Glomerular endothelial cell (primary cell): ENCODE data around the gene TMEM171. TPM values are rescaled to one million over a fixed set of nuclear protein-coding genes. Genes with fewer than 3 reads are reported as not detected.

Experiments
- DNase-seq: peaks from one replicate; pipeline ENCODE4 v3.0.0-alpha.2; 2011; ENCODE audit warnings: low read depth, low spot score; ENCODE audit errors: extremely low read depth
- total RNA-seq: library from RNA; depleted of rRNA; stranded (reverse); fragments of >200 nt; gene quantifications from 2 replicates; pipeline ENCODE4 v1.2.3, GENCODE V29; 2015

Gene TMEM171, protein sequence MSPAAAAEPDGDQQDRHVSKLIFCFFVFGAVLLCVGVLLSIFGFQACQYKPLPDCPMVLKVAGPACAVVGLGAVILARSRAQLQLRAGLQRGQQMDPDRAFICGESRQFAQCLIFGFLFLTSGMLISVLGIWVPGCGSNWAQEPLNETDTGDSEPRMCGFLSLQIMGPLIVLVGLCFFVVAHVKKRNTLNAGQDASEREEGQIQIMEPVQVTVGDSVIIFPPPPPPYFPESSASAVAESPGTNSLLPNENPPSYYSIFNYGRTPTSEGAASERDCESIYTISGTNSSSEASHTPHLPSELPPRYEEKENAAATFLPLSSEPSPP
- total RNA-seq = 1.7 and 2.3 TPM in 2 replicates

DNA sequence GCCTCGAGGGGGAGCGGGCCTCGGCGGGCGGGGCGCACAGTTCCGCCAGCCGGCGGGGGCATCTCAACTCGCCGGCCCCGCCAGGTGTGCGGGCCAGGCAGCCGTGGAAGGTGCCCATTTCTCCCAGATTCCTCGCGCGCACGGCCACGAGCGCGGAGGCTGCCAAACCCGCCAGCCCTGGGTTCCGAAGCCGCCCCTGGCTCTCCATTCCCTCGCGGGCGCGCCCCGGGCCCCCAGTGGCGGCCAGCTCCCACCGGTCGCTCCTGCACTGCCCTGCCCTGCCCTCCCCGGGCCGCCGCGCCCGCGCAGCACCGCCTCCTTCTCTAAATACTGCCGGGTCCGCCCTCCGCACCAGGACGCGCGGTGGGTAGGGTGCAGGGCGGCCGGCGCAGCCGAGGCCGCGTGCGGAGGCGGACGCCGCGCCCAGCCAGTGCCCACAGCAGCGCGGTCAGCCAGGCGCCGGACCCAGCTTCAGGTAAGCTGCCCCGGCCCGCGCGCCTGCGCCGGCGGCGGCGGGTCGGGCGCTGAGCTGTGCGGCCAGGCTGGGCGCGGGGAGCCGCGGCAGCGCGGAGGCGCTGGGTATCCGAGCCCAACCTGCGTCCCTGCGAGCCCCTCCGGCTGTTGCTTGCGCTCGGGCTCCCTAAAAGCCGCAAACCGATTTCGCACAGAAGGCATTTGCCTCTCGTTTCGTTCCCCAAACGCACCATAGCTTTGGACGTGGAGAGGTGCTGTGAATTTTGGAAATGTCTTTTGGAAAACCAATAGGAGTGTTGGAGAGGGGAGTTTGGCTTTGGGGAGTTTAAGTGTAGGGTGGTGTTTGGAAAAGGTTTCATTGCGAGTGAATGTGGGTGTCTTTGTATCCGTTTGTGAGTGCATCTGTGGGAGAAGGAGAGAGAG is at the start of gene TMEM171:
Gene TMEM171 (plus strand): TSS at position 354 of the 897 bp plus-strand sequence. CDS start 2,799 bp downstream, outside the sequence.
- no peak for DNase-seq

DNA sequence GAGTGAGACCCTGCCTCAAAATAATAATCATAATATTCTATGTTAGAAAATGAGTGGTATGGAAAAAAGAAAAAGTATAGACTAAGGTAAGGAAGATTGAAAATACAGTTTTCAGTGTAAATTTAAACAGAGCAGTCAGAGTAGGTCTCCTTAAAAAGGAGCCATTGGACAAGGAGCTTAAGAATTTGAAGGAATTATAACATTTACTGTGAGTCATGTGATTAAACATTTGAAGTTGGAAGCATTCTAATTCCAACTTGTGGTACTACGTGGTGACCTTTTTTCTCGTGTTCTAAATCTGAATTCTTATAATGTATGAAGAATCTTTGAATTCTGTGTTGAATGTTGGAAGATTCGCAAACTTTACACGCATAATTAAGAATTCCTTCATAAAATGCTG is 39.3 kb upstream of the TMEM171 start:
- DNase-seq = no peak

DNA sequence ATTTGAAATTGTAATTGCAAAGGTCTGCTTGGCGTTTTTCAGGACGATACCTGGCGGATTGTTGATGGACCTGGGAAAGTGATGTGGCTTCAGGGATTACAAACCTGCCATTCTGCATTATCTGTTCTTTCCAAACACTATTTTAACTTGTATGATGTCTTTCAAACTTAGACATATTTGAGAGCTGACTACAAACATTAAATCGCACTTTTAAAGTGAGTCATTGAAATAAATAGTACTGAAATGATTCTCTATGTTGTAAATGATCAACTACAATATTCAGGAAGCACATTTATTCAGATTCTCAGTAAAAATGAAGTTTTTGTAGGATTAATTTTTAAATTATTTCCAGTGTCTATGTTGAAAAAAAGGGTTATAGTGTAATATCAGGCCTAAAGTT is 32.3 kb upstream of the TMEM171 start:
- no peak for DNase-seq

DNA sequence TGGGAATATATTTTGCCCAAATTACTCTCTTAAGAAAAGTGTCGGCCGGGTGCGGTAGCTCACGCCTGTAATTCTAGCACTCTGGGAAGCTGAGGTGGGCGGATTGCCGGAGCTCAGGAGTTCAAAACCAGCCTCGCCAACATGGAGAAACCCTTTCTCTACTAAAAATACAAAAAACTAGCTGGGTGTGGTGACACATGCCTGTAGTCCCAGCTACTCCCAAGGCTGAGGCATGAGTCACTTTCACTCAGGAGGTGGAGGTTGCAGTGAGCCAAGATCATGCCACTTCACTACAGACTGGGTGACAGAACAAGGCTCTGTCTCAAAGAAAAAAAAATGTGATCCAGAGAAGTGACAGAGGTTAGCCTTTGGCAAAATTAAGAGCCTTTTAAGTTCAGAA is 26.4 kb upstream of the TMEM171 start:
- no peak for DNase-seq

DNA sequence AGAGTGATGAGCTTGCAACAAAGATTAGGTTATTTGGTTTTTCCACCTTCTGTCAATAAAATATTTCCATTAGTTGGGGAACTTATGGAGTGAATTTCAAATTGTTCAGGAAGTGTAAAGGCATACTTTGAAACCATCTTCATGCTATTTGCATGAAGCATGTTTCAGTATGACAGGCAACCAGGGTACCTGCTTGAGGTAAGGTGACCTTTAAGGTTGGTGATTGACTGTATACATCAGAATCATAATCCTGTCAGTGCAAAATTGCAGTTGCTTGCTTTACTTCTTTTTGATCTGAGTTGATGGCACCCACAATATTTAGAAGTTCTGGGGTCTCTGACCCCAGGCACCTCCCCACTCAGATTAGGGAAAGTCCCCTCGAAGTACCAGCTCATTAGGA is 26.0 kb upstream of the TMEM171 start:
- DNase-seq = no peak

DNA sequence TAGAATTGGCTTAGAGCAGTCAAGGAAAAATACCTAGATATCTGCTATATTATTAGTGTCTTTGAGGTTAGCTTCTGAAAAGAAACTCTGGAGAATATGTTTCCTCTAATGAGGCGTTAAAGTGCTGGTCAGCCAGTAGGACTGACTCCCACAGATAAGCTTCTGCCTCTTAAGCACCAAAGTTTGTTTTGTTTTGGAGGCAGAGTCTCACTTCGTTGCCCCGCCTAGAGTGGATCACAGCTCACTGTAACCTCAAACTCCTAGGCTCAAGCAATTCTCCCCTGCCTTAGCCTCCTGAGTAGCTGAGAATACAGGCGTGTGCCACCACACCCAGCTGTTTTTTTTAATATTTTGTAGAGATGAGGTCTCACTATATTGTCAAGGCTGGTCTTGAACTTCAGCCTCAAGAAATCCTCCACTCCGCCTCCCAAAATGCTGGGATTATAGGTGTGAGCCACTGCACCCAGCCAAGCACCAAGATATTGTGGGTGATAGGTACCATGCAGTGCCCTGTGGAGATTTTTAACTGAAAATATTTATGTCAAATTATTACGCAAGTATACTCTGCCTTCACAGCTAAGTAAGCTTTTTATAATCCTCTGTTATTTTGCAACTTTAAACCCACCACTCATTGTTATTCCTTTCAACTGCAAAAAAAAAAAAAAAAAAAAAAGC is 24.7 kb upstream of the TMEM171 start:
- no peak for DNase-seq

DNA sequence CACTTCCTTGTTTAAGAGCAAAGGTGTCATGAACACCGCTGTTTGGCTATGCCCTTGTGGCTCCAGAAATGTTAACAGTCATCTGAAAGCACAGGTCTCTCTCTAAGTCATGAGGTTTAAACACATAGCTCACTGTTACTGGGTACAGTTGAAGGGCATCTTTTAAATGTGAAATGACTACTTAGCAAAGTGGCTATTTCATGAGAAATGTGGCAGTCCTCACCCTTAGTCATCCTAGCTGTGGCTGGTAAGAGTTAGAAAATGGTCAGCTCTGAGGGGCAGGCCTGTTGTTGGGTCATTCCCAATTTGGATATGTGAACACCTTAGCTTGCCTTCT is 24.2 kb upstream of the TMEM171 start:
- no peak for DNase-seq

DNA sequence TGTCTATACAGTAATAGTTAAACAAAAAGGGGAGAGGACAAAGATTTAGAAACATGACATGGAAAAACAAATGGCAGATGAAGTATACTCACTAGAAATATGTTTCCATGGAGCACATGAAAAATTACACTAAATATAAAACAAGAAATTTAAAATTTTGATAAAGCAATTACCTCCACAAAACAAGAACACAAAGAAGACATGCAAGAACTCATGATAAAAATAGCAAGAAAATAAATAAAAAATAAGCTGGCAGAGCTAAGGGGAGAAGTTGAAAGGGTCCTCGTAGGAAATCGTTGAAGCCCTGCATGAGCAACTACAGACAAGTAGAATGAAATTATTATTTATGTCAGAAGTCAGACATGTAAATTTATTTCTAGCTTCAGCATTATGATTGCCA is 22.6 kb upstream of the TMEM171 start:
- no peak for DNase-seq

DNA sequence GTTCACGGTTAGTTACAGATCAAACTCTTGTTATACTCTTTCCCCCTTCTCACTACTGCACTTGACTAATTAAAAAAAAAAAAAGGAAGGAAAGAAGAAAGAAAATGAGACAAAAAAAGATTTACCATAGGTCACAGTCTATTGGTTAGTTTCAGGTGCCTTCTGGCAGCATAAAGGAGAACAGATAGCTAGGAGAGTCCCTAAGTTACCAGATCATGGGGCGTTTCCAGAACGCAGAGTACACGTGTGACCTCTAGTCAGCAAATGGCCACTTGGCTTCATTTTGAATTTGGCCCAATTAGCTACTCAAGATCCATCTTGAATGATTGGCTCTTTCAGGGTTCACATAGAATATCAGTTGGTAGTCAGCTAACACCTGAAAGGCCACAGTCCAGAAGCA is 20.3 kb upstream of the TMEM171 start:
- no peak for DNase-seq

DNA sequence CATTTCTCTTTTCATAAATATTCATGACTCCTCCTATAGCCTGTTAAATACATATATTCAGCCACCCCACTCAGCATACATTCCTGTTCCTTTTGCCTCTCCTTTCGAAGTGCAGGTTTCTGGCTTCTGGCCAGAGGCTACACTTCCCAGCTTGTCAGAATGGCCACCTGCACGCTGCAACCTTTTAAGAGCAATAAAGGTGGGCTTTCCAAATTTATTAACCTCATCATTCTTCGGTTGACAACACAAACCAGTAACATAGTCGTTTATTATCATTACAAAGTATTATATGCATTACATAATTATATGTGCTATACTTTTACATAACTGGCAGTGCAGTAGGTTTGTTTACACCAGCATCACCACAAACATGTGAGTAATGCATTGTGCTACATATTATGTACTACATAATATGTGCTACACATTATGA is 16.5 kb upstream of the TMEM171 start:
- DNase-seq = no peak

DNA sequence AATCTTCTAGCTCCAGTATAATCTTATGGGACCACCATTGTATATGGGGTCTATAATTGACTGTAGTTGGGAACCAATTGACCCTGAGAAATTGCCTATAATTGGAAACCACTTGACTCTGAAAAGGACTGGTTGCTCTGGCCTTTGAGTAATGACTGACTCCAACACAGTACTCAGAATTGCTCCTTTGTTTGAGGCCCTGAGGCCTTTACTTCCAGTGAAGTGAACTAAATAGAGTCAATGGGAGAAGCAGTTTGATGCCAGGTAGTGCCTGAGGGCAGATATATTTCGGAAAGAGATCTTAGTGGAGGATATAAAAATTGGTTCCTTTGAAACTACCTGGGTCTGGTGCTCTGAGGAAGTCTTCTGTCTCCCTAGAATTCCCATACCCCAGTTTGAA is 16.0 kb upstream of the TMEM171 start:
- no peak for DNase-seq

DNA sequence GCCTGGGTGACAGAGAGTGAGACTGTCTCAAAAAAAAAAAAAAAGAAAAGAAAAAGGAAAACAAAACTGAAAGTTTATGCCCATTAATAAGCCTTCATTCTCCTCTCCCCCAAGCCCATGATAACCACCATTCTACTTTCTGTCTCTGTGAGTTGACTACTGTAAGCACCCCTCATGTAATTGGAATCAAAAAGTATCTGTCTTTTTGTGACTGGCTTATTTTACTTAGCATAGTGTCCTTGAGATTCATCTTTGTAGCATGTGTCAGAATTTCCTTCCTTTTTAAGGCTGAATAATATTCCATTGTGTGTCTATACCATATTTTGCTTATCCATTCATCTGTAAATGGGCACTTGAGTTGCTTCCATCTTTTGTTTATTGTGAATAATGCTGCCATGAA is 14.0 kb upstream of the TMEM171 start:
- no peak for DNase-seq

DNA sequence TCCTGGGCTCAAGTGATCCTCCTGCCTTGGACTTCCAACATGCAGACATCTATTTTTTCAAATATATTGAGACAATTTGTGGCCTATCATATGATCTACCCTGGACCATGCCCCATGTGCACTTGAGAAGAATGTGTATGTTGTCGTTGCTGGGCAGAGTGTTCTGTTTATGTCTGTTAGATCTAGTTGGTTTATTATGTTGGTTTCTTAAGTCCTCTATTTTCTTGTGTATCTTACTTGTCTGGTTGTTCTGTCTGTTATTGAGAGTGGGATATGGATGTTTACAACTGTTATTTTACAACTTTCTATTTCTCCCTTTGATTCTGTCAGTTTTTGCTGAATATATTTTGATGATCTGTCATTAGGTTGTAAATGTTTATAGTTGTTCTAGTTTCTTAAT is 10.2 kb upstream of the TMEM171 start:
- DNase-seq = no peak

DNA sequence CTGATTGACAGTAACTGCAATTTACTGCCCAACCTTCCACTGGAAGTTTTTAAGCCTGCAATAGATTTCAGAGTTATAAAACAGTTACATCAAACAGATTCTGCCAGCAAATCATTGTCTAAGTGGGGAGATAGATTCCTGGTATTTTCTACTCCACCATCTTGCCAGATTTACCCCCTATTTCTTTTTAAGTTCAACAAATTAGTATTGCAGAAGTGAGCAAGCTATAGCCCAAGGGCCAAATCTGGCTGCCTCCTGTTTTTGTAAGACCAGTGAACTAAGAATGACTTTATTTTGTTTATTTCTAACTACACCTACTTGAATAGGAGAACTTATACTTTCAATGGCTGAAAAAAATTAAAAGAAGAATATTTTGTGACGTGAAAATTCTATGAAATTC is 8.8 kb upstream of the TMEM171 start:
- DNase-seq = no peak

DNA sequence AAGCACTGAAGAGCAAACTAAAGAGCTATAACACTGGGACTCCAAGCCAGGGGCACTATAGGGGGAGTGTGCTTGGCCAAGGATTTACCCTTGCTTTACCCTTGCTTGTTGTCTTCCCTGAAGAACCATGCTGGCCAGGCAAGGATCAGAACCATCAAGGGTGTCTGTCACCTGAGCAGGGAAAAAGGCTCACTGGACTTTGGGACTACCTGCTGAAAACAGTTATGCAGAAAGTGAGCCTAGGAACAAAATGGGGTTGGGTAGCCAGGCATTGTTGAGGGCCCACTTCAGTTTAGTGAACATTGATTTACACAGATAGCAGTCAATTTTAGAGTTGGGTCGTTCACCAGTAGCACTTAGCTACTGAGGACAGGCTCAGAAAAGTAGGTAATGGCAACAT is 8.0 kb upstream of the TMEM171 start:
- DNase-seq = no peak

DNA sequence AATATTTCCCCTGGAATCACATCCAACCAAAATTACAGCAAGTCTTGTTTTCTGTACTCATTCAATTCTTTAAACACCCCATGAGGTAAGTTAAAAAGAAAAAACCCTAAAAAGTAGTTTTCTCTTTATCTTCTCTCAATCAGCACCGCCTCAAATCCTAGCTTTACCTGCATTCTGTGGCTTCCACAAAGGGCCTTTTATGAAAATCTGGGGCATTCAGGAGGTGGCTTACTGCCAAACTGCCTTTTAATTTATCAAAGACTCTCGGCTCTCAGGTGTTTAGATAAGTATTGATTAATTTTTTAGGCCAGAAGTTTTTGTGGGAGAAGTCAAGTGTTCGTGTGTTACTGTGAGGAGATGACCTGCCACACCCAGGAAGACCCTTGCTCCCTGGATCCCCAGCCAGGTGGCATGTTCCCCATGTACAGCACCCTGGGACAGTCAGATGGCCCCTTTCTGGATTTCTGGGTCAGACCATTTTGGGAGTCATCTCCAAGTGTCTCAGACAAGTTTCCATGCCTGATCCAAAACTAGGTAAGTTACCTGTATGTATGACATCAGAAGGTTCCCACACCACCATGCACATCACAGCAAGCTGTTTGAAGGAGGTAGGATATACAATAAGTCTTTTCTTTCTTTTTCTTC is 6.2 kb upstream of the TMEM171 start:
- no peak for DNase-seq

DNA sequence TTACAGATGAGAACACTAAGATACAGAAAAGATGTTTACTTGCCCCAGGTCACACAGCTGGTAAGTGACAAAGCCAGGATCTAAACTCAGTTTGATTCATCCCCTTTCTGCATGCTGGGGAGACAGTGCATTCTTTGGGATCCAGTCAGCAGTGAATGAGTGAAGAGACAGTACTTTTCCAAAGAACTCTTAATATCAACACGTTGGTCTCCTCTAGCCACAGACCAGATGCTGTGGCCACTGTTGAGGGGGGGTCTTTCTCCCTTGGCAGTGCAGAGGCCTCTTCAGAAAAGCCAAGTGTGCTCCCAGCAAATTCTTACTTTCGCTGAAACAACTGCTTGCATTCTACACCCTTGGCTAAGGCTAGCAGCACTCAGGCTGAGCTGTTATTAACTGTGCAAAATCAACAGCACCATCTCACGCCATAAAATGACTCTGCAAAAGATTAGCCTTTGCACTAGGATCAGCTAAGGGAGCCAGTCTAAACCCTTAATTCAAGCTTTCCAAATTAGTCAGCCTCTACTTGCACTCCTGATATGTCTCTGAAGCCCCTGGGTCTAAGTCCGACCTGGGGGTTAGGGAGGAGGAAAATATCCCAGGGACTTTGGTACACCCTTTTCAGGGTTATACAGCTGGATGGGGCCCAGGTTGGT is 4.8 kb upstream of the TMEM171 start:
- DNase-seq = no peak

DNA sequence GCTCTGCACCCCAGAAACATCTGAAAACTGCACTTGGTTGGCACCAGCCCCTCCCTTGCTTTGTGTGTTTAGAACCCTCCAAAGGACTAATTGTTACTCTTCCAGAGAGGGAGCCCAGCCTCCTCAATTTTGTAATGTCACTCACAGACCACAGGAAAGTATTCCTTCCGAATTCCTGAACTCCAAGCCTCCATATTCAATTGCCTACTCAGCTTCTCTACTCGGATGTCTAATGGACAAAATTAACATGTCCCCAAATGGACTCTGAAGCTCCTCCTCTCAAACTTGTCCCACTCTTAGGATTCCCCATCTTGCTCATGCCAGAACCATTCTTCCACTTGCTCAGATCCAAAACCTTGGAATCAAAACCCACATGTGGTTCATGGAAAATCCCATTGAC is 3.9 kb upstream of the TMEM171 start:
- DNase-seq = no peak

DNA sequence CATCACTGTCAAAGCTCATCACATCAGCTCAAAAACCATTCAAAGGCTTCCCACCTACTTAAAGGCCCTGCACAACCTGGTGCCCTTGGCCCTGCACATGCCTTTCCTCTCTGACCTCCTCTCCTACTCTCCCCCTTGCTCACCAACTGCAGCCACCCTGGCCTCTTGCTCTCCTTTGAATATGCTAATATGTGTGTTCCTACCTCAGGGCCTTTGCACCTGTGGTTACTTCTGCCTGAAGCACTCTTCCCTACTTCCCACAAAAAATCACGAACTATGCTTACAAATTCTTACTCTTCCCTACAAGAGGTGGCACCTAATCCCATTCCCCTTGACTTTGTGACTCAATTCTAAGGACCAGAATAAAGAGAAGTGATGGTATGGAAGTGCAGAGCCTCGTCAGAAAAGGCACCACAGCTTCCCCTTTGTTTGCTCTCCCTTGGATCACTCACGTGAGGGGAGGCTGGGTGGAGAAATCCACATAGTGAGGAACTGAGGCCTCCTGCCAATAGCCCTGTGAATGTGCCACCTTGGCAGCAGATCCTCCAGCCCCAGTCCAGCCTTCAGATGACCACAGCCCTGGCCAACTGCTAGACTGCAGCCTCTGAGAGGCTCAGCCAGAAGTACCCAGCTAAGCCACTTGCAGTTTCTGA is 3.2 kb upstream of the TMEM171 start:
- DNase-seq = no peak

DNA sequence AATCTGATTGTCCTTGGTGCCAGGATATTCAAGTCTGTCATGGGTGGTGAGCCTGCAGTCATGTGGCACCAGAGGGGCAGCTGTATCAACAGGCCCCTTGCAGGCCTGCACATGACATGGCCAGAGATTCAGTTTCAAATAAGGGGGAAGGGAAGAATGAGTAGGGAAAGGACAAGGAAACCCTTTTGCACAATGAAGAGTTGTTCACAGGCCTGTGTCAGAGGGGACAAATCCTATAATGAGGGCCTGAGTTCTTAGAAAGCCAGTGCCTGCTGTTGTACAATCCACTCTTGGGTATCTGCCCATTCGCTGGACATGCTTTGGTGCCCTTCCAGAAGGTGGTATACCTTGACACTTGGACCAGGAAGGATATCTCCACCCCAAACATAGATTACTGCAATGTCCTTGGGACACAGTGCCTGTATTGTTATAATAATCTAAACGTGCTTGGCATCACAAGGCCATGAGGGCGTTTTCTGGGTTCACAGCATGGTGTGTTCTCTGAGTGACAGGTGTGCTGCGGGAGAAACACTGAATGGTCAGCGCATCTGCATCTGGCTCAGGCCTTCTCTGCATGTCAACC is 1.9 kb upstream of the TMEM171 start:
- DNase-seq = no peak
